MCF 10A (cell line): ENCODE data around the gene OTX2. TPM values are rescaled to one million over a fixed set of nuclear protein-coding genes. Genes with fewer than 3 reads are reported as not detected.

ENCODE experiments used
- BruUV-seq: library from RNA; stranded (reverse); fragments of 400-500 nt; replicated peaks from 2 replicates; lab custom pipeline; 2021; lab: Mats Ljungman, UMichigan
- CTCF ChIA-PET: fragments of 300-600 bp; sonication (Branson Sonifier 250); formaldehyde crosslinking; extraction: SDS; loops from one replicate; lab custom pipeline; 2021; ENCODE audit warnings: antibody characterized with exemption, inconsistent platforms; lab: Yijun Ruan, JAX
- POLR2A ChIA-PET: fragments of 300-600, 350-650 bp; sonication (Branson Sonifier 250); formaldehyde crosslinking; extraction: SDS; loops from one replicate; lab custom pipeline; 2020; ENCODE audit warnings: antibody characterized with exemption, inconsistent platforms; lab: Yijun Ruan, JAX
- DNase-seq: peaks from one replicate; pipeline ENCODE4 v3.0.0-alpha.2; 2018; ENCODE audit not compliant: unreplicated experiment
- H3K27ac Mint-ChIP-seq: one replicate; pipeline ENCODE4 v1.8.0; 2022; ENCODE audit warnings: mild to moderate bottlenecking, low read depth, mixed read lengths; ENCODE audit not compliant: unreplicated experiment
- H3K27me3 Mint-ChIP-seq: one replicate; pipeline ENCODE4 v1.8.0; 2022; ENCODE audit warnings: mixed read lengths; ENCODE audit not compliant: insufficient read depth, unreplicated experiment
- H3K36me3 Mint-ChIP-seq: one replicate; pipeline ENCODE4 v1.8.0; 2022; ENCODE audit warnings: mild to moderate bottlenecking, moderate library complexity, mixed read lengths; ENCODE audit not compliant: insufficient read depth, unreplicated experiment
- H3K4me1 Mint-ChIP-seq: one replicate; pipeline ENCODE4 v1.8.0; 2022; ENCODE audit warnings: mixed read lengths; ENCODE audit not compliant: insufficient read depth, unreplicated experiment
- H3K4me3 Mint-ChIP-seq: one replicate; pipeline ENCODE4 v1.8.0; 2022; ENCODE audit warnings: mild to moderate bottlenecking, moderate library complexity, mixed read lengths; ENCODE audit not compliant: unreplicated experiment
- H3K9me3 Mint-ChIP-seq: one replicate; pipeline ENCODE4 v1.8.0; 2022; ENCODE audit warnings: mixed read lengths; ENCODE audit not compliant: unreplicated experiment
- CTCF ChIP-seq: fragments of 200-600 bp; IDR thresholded peaks from one replicate; pipeline ENCODE4 v1.8.0; 2022; ENCODE audit warnings: antibody characterized with exemption, mild to moderate bottlenecking; ENCODE audit not compliant: unreplicated experiment
- intact Hi-C: fragments of 100-400 bp; cut with micrococcal nuclease; formaldehyde crosslinking; loops from 2 replicates; pipeline ENCODE4 v1.14.1; 2022
- total RNA-seq: library from RNA; stranded (reverse); gene quantifications from 2 replicates; pipeline ENCODE4 v1.2.3, GENCODE V29; 2022

OTX2 gene
- total RNA-seq, 1 experiment from 2014 or later: not detected

GRCh38 chr14:56759094-56759493 is 51.2 kb downstream of the OTX2 start:
- ChIA-PET CTCF (no interaction called here), POLR2A (no interaction called here)
- H3K4me1 Mint-ChIP-seq: no peaks in the 10 kb centered on the region
- BruUV-seq: no TSS peak
- no peak overlapping the region for H3K27ac Mint-ChIP-seq
- H3K4me3 Mint-ChIP-seq: no peak overlapping the region
- intact Hi-C loops: no loop called here
- H3K9me3 Mint-ChIP-seq: no peaks in the 10 kb centered on the region
- no peak for TF ChIP-seq CTCF
- no peak for DNase-seq
- no peaks in the 10 kb centered on the region for H3K36me3 Mint-ChIP-seq
- peaks cover 8% of the 10 kb centered on the region for H3K27me3 Mint-ChIP-seq

GRCh38 chr14:56754921-56755320 is 55.4 kb downstream of the OTX2 start:
- Mint-ChIP-seq H3K36me3 (no peaks in the 10 kb centered on the region), H3K4me1 (no peaks in the 10 kb centered on the region), H3K9me3 (no peaks in the 10 kb centered on the region), H3K4me3 (no peak overlapping the region), H3K27me3 (peaks cover under 1% of the 10 kb centered on the region), H3K27ac (no peak overlapping the region)
- ChIA-PET CTCF (no interaction called here), POLR2A (no interaction called here)
- TF ChIP-seq CTCF: no peak
- DNase-seq: no peak
- intact Hi-C loops: no loop called here
- BruUV-seq: no TSS peak

GRCh38 chr14:56753396-56753795 is 56.9 kb downstream of the OTX2 start:
- H3K9me3 Mint-ChIP-seq: no peaks in the 10 kb centered on the region
- CTCF ChIA-PET: interaction anchor here (0.6 to 0.7 kb wide), 2 partner anchors 13 to 16 kb away, joined by 3 read pairs; no protein-coding TSS in a partner anchor
- peaks cover 12% of the 10 kb centered on the region for H3K27me3 Mint-ChIP-seq
- H3K4me1 Mint-ChIP-seq: no peaks in the 10 kb centered on the region
- H3K27ac Mint-ChIP-seq: no peak overlapping the region
- H3K36me3 Mint-ChIP-seq: no peaks in the 10 kb centered on the region
- intact Hi-C loops: no loop called here
- no peak for TF ChIP-seq CTCF
- no peak overlapping the region for H3K4me3 Mint-ChIP-seq
- POLR2A ChIA-PET: no interaction called here
- DNase-seq: no peak
- BruUV-seq: no TSS peak

- DNase-seq: peak; percentile 3
- no TSS peak for BruUV-seq
- no peak for TF ChIP-seq CTCF
- intact Hi-C loops: no loop called here
- H3K27ac Mint-ChIP-seq: no peak overlapping the region
- peaks cover 12% of the 10 kb centered on the region for H3K27me3 Mint-ChIP-seq
- ChIA-PET POLR2A (no interaction called here), CTCF (interaction anchor here (0.6 to 0.8 kb wide), 2 partner anchors 89 to 277 kb away, joined by 3 to 4 read pairs; no protein-coding TSS in a partner anchor)
- no peaks in the 10 kb centered on the region for H3K4me1 Mint-ChIP-seq
- no peaks in the 10 kb centered on the region for H3K36me3 Mint-ChIP-seq
- H3K9me3 Mint-ChIP-seq: no peaks in the 10 kb centered on the region
- H3K4me3 Mint-ChIP-seq: no peak overlapping the region
Measured at GRCh38 chr14:56752428-56752827, 57.9 kb downstream of the OTX2 start.
